H1 (cell line): ENCODE measurements around the gene ZFPL1.

Experiments used
- CBX8 ChIP-seq: fragments of 300-800, 300-1000 bp; sonication (generic); IDR thresholded peaks from 2 replicates; pipeline ENCODE4 v1.7.1; 2016; ENCODE audit warnings: low read depth, low read length, borderline replicate concordance
- CEBPB ChIP-seq: IDR thresholded peaks from 2 replicates; pipeline ENCODE4 v1.6.1; 2012; ENCODE audit warnings: low read depth, low read length
- CREB1 ChIP-seq: IDR thresholded peaks from 2 replicates; pipeline ENCODE4 v1.6.1; 2012; ENCODE audit warnings: inconsistent platforms
- EP300 ChIP-seq, 2 experiments: IDR thresholded peaks; 1 replicate in 1 of 2; 2 replicates in 1 of 2; pipeline ENCODE4 v1.6.1; 2011 to 2012; ENCODE audit warnings: low read depth in 2 of 2, low read length in 2 of 2, mild to moderate bottlenecking in 2 of 2, borderline replicate concordance in 1 of 2, inconsistent platforms in 1 of 2, moderate library complexity in 1 of 2
- EZH2 ChIP-seq: fragments of 200-600 bp; sonication (generic); IDR thresholded peaks from 2 replicates; pipeline ENCODE4 v1.7.1; 2012; ENCODE audit warnings: low read depth, mild to moderate bottlenecking, moderate library complexity, low read length, inconsistent platforms; ENCODE audit not compliant: severe bottlenecking
- ZNF274 ChIP-seq: IDR thresholded peaks from 2 replicates; pipeline ENCODE4 v1.7.0; 2012; ENCODE audit warnings: low read length, borderline replicate concordance; ENCODE audit errors: extremely low read depth
- TF ChIP-seq, protein P1 (sequence below), 3 experiments: IDR thresholded peaks; 1 replicate in 2 of 3; 2 replicates in 1 of 3; pipeline versions ENCODE4 v1.5.1 to v1.6.1; 2011; ENCODE audit warnings: low read length in 3 of 3, mild to moderate bottlenecking in 3 of 3, inconsistent platforms in 2 of 3, low read depth in 1 of 3, moderate library complexity in 1 of 3; ENCODE audit not compliant: insufficient read depth in 1 of 3; ENCODE audit errors: control extremely low read depth in 1 of 3

DNA sequence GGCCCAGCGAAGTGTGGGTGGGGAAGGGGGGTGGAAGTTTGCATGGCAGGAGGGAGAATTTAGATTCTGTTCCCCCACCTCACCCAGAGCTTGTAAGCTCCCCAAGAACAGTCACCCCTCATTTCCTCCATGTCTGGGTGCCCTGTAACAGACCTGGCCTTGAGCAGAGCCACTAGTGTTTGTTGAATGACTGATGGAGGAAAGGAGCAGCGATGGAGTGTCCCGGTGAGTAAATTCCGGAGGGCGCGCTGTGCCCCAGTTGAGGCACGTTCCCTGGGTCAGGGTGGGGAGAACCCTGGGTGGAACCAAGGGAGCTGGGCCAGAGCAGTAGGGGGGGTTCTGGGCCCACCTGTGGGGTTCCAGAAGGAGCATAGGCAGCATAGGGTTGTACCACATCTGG, 26.5 kb upstream of the ZFPL1 start:
- TF ChIP-seq, protein P1, sequence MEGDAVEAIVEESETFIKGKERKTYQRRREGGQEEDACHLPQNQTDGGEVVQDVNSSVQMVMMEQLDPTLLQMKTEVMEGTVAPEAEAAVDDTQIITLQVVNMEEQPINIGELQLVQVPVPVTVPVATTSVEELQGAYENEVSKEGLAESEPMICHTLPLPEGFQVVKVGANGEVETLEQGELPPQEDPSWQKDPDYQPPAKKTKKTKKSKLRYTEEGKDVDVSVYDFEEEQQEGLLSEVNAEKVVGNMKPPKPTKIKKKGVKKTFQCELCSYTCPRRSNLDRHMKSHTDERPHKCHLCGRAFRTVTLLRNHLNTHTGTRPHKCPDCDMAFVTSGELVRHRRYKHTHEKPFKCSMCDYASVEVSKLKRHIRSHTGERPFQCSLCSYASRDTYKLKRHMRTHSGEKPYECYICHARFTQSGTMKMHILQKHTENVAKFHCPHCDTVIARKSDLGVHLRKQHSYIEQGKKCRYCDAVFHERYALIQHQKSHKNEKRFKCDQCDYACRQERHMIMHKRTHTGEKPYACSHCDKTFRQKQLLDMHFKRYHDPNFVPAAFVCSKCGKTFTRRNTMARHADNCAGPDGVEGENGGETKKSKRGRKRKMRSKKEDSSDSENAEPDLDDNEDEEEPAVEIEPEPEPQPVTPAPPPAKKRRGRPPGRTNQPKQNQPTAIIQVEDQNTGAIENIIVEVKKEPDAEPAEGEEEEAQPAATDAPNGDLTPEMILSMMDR (IDR thresholded peaks at IDR 0.05; ENCODE audit: control extremely low read depth in 1 of 3, insufficient read depth in 1 of 3, low read depth in 1 of 3, low read length in 3 of 3) = no peak
- TF ChIP-seq CREB1 = no peak
- TF ChIP-seq EP300 (IDR thresholded peaks at IDR 0.05; ENCODE audit: borderline replicate concordance in 1 of 2, low read depth in 2 of 2, low read length in 2 of 2) = no peak
- TF ChIP-seq CEBPB = no peak
- TF ChIP-seq EZH2 = no peak
- TF ChIP-seq ZNF274 = no peak
- no peak for TF ChIP-seq CBX8
